ENCODE data around the gene CD1E. TPM values are rescaled to one million over a fixed set of nuclear protein-coding genes. Genes with fewer than 3 reads are reported as not detected.

CD1E gene
- total and polyA plus RNA-seq, 2 of the 8 experiments (the other 6 are each of a cell fraction or from before 2014, with no cell fraction given): not detected

DNA sequence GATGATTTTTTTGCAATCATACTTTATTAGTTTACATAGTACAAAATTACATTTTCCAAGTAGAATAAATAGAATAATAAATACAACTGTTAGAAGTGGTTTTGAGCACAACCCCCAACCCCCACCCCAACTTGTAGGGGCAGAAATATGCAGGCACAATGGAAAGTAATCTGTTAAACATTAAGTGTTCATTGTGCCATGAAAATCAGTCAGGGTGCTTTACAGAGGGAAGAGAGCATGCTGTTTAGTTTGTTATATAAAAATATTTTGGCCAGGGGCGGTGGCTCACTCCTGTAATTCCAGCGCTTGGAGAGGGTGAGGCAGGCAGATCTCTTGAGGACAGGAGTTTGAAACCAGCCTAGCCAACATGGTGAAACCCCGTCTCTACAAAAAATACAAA is 43.0 kb downstream of the CD1E start (continued):
- no peak for TF ChIP-seq ATF3 (IDR thresholded peaks at IDR 0.05; ENCODE audit: insufficient read depth, low read depth, low read length)

Measured in H1 (cell line).